Activated CD4-positive, alpha-beta T cell treated with anti-CD3 and anti-CD28 coated beads, Interleukin-2, amount 50 U/mL, for 48 hours (primary cell): Measurements from ENCODE around the gene HOXA4.

Experiments used
- DNase-seq, 2 experiments: peaks; one replicate each; pipeline ENCODE4 v3.0.0-alpha.2; 2020

The HOXA4 gene

DNA sequence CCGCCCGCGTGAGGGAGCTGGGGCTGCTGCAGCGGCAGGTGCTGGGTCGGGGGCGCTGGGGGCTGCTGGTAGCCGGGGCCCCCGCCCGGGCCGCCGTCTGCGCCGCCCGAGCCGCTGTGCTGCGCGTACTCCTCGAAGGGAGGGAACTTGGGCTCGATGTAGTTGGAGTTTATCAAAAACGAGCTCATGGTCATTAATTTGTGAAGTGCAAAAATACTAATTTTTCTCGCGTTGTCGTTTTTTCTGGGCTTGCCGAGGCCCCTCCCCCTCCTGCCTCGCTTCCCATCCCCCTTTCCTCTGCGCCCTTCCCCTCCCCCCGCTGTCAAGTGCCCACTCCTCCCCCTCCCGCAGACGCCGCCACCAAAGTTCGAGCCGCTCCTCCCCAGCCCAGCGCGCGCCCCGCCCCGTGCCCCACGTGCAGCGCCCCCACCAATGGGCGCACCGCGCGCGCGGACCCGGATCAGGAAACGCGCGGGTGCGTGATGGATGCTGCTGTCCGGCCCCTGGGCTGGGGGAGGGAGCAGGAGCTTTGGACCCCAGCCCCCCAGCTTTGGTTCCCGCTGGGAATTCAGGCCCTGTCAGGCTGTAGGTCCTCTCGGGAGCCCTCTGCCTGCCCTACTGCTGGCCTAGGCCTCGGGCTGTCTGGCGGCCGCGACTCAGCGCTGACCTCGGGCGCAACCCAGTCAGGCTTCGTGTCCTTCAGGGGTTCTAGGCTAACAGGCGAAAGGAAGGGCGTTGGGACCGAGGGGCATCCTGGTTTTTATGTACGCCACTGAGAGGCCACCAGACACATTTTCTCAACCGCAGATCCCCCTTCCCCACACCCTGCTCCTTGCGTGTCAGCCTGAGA lies at the start of gene HOXA4:
Gene HOXA4, minus strand, starts transcription at position 218 of the 850 bp plus-strand sequence. Its CDS starts 24 bp downstream, at position 194.
- peak; percentile 78 for DNase-seq

DNA sequence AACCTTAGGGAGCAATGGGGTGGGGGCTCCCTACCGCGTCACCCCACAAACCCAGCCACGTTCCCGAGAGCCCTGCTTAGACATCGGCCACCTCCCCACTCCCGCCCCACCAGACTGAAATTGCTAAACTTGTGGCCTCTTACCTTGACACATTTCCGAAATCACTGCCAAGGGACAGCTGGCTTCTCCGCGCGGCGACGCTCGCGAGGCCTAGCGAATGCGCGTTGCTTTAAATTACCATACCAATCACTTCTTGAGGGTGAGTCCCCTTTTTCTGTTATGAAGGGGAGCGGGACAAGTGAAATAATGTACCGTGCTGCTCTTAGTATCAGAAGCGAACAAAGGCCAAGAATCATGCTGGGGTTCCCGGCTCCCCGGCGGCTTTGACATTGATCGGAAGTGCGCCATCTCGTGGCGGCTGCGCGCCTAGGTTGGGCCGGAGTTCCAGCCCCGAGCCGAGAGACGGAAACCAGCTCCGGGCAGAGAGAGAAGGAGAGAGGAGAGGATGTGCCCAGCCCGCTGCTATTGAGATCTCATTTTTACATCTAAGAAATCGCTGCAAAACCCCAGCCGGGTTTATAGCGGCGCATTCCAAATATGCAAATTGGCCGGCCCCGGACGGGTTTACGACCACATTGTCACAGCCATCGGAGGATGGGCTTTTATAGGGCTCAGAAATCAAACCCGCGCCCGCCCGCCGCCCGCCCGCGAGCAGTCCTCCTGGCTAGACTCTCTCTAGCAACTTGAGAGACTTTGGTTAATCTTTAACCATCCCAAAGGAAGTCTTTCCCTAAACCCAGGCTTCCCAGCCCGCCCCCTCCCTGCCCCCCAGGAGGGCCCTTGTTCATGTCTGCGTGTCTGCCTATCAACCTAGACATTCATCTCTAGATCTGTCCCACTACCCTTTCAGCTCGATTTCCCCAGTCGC lies 49.2 kb upstream of the HOXA4 start:
- DNase-seq: peak; percentile 65 to 70

DNA sequence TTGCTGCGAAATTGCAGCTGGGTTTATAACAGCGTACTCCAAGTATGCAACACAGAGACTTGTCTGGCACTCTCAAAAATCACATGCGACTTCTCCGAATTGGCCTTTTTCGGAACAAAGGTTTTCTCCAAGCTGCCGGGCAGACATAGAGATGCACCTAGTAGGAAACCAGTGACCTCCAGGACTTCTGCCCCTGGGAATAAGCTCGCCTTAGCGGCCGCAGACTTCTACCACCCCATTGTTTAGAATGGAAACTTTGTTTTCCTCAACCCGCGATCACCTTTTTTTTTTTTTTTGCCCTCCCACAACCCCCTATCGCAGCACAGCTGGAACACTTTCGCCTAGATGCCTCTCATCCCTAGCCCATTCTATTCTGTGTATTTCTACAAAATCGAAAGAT lies 48.5 kb upstream of the HOXA4 start:
- DNase-seq: no peak

DNA sequence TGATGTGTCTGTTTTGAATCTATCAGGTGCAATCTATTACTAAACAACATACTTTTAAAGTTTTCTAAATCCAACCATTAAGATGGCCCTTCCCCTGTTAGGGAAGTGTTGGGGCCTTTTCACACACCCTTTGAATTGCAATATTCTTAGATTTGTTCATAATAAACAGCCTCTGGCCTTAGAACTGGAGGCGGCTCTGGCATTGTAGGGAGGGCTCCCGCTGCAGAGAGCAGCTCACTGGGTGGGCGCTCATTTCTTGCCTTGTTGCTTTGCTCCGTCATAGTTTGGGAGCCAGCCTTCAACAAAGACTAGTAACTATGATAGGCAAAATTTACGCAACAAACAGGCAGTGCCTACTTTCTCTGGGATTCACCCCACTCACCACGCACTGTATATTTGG lies 47.8 kb upstream of the HOXA4 start:
- no peak for DNase-seq

DNA sequence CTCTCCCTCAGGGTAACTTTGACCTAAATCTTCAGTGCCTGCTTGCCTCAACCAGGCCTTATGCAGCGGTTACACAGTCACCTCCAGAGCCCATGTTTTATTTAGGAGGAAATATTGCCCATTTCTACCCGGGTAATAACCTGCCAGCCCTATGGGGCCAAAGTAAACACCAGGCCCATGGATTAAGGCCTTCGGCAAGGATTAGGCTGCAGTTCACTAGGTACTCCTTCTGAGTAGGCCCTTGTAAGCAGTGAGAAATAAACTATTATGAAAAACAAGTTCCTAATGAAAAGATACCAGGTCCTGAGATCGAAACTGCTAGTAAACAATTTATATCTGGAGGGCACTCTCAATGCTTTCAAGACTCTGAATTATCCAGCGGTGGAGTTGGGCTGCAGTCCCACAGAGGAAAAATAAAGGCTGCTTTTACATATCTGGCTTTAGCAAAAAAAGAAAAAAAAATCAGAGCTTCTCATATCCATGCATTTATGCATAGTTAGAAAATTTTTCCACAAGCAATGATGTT lies 47.3 kb upstream of the HOXA4 start:
- no peak for DNase-seq

DNA sequence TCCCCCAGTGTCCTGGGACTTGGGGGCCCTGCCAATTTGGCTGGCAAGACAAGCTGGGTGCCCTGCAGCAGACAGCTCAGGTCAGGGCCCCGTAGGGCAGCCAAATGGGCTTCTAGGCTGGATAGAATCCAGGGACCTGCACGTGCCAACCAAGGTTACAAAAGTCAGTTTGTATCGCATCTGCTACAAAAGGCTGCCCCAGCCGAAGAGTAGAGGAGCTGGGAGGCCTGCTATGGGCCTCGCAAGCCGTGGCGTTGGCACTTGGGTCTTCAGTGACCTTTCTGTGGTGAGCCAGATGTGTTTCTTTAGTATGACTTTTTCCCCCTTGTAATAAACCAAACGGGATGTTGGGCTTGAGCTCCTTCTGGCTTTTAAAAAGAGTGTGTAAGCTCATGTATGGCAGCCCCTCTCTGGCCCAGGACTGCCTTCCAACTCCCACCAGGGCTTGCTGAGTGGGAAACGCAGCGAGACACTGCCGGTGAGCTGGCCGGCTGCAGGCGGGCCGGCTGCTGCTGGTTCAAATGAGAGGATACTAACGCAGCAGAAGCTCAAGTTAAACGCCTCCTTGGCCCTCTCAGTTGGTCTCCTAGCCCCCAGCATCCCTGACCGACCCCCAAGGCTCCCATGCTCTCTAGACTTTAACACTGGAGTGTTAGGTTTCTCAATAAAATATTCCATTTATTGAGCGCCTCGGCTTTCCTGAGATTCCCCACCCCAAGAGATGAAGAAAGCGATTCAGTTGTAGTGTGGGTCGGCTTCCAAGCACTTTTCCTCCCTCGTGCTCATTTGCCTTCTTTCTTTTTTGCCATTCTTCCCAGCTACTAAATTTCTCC lies 46.6 kb upstream of the HOXA4 start:
- no peak for DNase-seq

DNA sequence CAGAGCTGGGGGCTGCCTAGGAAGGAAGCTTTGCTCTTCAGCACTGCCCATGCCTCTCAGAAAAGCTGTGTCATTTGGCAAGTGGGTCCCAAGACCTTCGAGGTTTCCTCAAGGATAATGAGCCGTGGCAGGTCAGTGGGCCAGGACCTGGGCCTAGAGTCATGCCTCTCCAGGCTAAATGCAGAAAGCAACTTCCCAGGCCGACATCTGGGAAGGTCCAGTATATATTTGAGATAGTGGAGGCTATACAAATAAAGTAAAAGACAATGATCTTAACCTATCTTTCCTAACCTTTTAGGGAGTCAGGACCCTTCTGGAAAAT lies 45.9 kb upstream of the HOXA4 start:
- DNase-seq: no peak

DNA sequence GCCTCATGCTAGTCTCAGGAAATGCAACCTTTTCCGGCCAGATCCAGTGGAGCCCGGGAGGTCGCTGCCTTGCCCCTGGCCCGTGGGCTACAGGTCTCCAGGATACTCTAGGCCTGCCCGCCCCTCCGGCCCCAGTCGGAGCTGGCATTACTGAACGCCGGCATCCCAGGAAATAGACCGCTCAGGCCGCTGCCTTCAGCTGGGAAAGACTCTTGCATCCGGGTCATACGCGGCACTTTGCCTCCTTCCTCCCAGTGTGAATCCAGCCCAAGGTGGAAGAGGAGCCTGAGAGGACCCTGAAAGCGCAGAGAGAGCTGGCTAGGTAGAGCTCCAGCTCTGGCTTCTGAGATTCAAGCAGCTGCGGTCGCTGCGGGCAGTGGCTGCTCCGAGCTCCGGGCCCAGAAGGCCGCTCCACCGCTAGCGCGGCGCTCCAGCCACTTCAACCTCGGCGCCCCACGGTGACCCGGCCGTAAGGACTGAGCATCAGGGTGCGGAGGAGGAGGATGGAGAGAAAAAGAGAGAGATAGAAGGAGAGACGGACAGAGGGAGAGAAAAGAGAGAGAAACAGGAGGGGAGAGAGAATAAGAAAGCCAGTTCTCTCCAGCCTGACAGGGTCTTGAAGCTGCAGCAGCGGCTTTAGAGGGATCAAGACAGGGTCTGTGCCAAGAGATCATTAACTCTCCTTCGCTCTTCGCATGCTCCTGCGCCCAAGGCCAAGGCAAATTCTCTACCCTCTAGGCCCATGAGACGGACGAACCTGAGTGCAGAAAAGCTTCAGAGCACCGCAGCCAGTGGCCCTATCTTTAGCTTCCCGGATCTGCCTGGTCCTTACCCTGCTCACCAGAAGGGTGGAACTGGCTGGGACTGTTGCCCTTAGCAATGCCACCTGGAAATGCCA lies 45.3 kb upstream of the HOXA4 start:
- DNase-seq: no peak

DNA sequence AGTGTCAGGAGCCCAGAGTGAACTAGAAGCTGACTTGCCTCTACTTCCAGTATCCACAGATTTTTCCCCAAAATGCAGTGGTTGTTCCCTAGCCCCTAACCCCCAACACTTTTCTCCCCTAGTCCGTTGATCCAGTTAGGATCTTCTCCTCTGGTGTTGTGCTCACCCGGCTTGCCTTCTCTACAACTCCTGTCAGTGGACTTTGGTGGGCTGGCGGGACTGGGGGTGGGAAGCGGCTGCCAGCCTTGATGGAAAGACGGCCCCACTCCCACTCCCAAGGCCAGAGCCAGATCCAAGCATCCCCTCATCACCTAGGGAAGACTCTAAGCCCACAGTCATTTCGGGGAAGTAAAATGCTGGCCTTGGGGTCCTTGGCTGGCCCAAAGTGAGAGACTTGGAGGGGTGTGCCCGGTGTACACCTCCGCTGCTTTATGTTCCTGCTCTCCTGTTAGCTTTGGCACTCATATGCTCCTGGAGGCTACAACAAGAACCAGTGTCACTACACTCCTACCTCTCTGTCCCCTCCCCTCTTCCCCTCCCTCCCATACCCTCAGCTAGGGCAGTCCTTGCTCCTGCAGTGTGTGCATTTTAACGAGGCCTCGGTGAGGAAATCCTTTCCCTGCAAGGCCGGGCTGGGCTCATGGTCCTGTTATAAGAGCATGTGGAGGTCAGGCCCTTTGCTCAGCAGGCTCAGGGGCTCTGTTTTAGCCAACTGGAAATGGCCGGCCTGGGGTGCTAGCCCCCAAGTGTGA lies 44.5 kb upstream of the HOXA4 start:
- DNase-seq: no peak

DNA sequence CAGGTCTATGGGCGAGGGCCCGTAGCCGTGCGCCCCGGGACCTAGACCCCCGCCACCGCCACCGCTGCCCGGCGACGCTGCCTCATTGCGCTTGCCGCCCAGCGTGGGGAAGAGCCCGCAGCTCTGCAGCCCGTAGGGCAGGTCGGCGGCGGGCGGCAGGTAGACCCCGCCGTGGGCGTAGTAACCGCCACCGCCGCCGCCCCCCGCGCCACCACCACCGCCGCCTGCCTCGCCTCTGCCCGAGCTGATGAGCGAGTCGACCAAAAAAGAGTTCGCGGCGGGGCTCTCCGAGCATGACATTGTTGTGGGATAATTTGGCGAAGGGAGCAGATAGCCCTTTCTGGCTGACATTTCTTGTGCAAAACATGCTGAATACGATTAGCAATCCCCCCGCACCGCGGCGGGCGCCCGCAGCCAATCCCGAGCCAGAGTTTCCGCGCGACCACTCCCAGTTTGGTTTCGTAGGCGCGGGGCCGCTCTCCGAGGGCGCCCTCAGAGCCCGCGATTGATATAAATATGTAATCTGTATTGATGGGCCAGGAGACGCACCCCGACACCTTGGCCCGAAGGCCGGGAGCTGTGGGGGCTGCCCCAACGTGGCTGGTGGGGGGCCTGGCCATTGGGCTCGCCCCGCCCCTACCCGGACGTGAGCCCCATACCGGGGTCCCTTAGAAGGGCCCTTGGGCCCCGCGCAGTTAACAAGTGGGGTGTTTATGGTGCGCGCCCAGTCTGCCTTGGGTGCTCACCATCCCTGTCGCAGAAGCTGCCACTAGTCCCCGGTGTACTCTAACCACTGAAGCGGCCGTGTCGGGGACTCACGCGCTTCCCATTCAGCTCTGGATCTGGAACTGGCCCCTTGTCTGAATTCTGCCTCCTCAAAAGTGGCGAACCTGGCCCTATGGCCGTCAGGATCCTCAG lies 43.7 kb upstream of the HOXA4 start, which contains the start of gene HOXA10:
Gene HOXA10, minus strand, starts transcription at position 365 of the 918 bp plus-strand sequence. Its CDS starts 14 bp downstream, at position 351.
- DNase-seq: no peak

DNA sequence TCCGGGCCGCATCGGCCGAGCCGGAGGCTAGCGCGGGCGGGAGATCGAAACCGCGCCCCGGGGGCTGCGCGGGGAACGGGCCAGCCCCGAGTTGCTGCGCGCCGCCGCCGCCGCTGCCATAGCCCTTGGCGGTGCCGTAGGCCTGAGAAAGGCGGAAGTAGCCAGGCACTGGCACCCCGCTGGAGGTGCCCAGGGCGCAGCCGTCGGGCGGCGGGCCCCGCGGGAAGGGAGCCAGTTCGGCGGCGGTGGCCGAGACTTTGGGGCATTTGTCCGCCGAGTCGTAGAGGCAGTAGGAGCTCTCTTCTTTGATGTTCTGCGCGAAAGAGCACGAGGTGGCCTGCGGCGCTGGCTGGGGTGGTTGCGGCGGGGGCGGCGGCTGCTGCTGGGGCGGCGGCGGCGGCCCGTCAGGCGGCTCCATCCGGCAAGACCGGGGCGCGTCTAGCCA lies 43.0 kb upstream of the HOXA4 start:
- DNase-seq: no peak

DNA sequence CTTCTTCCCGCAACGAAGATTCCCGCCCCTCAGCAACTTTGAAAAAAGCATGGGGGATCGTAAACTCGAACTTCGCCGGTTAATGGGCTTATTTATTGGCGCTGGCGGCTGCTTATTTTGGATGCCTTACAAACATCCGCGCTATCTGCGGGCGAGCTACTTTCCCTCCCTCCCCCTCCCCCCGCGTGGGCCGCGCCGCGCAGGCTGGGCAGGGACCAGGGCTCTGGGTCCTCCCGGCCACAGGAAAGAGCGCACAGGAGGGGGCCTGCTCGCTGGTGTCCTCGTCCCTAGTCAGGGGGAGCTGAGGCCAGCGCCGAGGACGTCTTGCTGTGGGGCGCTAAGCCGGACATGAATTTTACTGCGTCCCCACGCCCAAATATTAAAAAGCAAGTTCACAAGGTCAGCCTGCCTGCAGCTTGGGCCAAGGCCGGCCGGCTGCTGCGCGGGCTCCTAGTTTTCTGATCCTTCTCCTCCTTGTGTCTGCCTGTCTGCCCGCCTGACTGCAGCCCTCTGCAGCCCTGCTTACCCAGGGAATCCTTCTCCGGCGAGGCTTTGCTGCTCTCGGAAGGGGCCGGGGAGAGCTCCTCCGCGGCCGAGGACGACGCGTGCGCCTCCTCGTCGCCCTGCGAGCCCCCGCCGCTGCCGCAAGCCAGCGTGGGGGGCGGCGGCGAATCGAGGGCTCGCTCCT lies 42.4 kb upstream of the HOXA4 start:
- DNase-seq: no peak

DNA sequence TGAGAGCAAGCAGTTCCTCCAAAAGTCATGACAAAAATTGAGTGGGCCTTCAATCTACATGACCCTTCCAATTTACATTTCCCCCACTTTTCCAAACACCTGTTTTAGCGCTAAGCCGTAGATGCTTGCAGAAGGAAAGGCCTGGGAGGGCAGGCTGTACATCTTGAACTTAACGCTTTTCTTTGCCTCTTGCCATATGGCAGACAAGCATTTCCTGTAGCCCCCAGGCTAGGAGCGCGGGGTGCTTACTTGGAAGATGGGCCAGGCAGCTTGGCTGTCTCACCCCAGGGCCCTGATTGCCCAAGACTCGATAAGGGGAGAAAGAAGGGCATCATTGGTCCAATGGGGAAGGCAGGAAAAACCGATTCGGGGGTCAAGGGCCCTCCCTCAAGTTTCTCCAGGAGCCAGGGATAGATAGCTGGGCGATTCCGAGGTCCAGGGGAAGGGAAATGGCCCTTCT lies 41.8 kb upstream of the HOXA4 start:
- no peak for DNase-seq

DNA sequence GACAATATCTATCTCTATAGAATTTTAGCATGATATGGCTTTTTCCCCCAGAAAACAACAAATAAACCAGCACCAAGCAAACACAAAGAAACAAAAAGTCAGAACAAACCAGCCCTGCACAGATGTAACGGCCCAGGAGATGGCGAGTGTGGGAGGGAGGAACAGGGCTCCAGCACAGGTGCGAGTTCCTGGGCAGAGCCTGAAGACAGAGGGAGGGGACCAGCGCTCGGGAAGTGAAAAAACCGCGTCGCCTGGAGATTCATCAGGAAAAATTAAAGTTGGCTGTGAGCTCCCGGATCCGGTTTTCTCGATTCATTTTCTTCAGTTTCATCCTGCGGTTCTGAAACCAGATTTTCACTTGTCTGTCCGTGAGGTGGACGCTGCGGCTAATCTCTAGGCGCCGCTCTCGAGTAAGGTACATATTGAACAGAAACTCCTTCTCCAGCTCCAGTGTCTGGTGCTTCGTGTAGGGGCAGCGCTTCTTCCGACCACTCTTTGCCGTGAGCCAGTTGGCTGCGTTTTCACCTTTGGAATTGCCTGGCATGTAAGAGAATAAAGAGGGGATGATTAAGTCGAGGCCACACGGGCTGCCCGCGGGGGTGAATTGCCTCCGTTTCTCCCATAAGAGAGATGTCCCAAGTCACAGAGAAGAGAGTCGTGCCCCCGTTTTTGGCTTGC lies 41.2 kb upstream of the HOXA4 start:
- no peak for DNase-seq

DNA sequence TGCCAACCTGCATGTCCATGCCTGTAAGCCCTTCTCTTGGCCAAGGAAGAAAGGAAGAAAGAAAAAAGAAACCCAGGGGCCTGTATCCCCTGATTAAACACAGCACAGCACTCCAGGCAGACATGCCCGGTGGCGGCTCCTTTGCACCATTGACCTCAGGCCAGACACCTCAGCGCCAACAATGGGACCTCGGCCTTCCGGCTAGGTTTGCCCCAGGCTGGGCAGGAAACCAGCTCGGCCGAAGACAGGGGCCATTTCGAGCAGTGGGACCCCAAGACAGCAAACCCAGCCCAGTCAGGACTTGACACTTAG lies 40.7 kb upstream of the HOXA4 start:
- DNase-seq: no peak

DNA sequence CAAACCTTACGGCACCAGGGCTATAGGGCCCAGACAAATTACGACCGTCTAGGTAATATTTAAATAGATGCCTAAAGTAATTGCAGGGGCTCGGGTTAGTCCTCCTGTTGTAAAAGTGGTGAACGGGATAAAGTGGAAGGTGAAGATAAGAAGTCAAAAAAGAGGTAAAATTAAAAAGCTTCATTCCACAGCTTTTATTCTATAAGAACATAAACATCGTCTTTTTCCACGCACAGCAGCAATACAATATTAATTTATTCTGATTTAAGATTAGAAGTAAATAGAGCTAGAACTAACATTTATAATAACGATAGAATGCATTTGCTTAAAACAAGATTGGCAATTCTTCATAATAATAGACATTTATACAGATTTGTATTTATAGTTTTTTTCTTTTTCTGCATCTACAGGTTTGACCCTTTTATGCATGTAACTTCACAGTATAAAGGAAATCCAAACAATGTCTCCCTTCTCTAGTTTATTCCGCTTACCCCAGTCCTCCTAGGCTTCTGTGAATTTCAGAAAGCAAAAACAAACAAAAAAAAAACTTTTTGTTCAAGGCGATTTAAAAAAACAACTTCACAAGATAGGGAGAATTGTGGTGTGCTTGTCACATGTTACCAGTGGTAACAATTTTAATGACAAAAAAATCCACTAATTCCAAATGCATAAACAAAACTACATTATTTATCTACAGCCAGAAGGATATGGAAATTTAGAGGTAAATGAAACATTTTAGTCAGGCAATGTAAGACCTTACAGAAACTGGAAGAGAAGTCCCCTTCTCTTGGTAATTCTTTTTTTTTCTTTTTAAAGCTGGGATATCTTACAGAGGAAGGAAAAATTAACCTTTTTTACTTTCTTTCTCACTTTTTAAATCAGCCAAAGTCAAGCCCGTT lies 40.1 kb upstream of the HOXA4 start:
- DNase-seq: no peak
